Uterus (tissue), 4 donors: ENCODE data around the gene PTX3. TPM values are rescaled to one million over a fixed set of nuclear protein-coding genes. Genes with fewer than 3 reads are reported as not detected.

Source experiments
- DNase-seq, 2 donors: peaks; one replicate each; pipeline ENCODE4 v3.0.0-alpha.2; 2019 to 2020
- H3K27ac ChIP-seq, 2 donors: fragments of 200-600 bp; sonication (generic); 1 replicate in 1 of 2; 2 replicates in 1 of 2; pipeline ENCODE4 v1.5.1; 2016 to 2018
- H3K27me3 ChIP-seq, 2 donors: fragments of 200-600 bp; sonication (generic); one replicate each; pipeline ENCODE4 v1.5.1; 2018 to 2019; ENCODE audit warnings: control low read depth in 1 of 2
- H3K36me3 ChIP-seq, 2 donors: fragments of 200-600 bp; sonication (generic); one replicate each; pipeline ENCODE4 v1.5.1; 2019; ENCODE audit warnings: control low read depth in 1 of 2
- H3K4me1 ChIP-seq, 2 donors: fragments of 200-600 bp; sonication (generic); one replicate each; pipeline ENCODE4 v1.5.1; 2018 to 2019; ENCODE audit warnings: control low read depth in 1 of 2
- H3K4me3 ChIP-seq, 2 donors: fragments of 200-600 bp; sonication (generic); 1 replicate in 1 of 2; 2 replicates in 1 of 2; pipeline ENCODE4 v1.5.1; 2018 to 2019; ENCODE audit warnings: mild to moderate bottlenecking in 1 of 2
- H3K9me3 ChIP-seq, 2 donors: fragments of 200-600 bp; sonication (generic); one replicate each; pipeline ENCODE4 v1.5.1; 2019; ENCODE audit warnings: control low read depth in 1 of 2
- POLR2A ChIP-seq, 2 donors: fragments of 450-650 bp; IDR thresholded peaks; one replicate each; pipeline ENCODE4 v1.6.1; 2016; ENCODE audit warnings: antibody characterized with exemption in 2 of 2, mild to moderate bottlenecking in 1 of 2, moderate library complexity in 1 of 2
- intact Hi-C: fragments of 100-400 bp; cut with DNase I; formaldehyde crosslinking; loops from one replicate; pipeline ENCODE4 v1.15.1; 2023; ENCODE audit warnings: low total_unique reads
- total RNA-seq, 4 donors: library from RNA; depleted of rRNA in 3 of 4; stranded (reverse); fragments of >200 nt in 3 of 4; gene quantifications; one replicate each; pipeline versions ENCODE4 v1.1.0 to v1.2.4, GENCODE V29; 2014 to 2023
- TF ChIP-seq, protein P1 (sequence below), 4 experiments: fragments of 200-600 bp in 2 of 4; fragments of 450-650 bp in 2 of 4; sonication (generic) in 2 of 4; IDR thresholded peaks; one replicate each; pipeline ENCODE4 v1.5.1; 2016 to 2019; ENCODE audit warnings: antibody characterized with exemption in 4 of 4, mild to moderate bottlenecking in 2 of 4, moderate library complexity in 1 of 4
- donor health status: DM: yes; HTN: yes; CAD: no.

Gene PTX3
- total RNA-seq, 4 donors from 2014 or later, result 0.82 to 7.9 TPM; not detected in 2

DNA sequence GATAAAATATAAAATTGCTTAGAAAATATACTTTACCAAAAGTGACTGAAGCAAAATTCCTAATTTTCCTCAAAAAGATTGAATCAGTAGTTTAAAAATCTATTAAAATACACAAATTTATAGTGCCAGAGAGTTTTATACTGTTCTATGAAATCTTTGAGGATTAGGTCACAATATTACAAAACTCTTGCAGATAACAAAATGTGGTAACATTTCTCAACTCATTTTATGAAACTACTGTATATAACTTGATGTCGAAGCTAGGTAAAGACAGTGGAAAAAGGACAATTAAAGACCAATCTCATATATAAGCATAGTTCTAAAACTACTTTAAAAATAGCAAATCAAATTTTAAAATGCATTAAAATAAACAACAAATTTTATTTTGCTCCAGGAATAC, 50.7 kb downstream of the PTX3 start:
- no peaks in the 10 kb centered on the region for H3K27me3 ChIP-seq
- no peaks in the 10 kb centered on the region for H3K9me3 ChIP-seq
- TF ChIP-seq, protein P1, sequence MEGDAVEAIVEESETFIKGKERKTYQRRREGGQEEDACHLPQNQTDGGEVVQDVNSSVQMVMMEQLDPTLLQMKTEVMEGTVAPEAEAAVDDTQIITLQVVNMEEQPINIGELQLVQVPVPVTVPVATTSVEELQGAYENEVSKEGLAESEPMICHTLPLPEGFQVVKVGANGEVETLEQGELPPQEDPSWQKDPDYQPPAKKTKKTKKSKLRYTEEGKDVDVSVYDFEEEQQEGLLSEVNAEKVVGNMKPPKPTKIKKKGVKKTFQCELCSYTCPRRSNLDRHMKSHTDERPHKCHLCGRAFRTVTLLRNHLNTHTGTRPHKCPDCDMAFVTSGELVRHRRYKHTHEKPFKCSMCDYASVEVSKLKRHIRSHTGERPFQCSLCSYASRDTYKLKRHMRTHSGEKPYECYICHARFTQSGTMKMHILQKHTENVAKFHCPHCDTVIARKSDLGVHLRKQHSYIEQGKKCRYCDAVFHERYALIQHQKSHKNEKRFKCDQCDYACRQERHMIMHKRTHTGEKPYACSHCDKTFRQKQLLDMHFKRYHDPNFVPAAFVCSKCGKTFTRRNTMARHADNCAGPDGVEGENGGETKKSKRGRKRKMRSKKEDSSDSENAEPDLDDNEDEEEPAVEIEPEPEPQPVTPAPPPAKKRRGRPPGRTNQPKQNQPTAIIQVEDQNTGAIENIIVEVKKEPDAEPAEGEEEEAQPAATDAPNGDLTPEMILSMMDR (IDR thresholded peaks at IDR 0.05), result no peak
- no peak for TF ChIP-seq POLR2A (IDR thresholded peaks at IDR 0.05)
- peaks cover 0 to 2% of the 10 kb centered on the region in 2 donors for H3K36me3 ChIP-seq
- no peak for DNase-seq
- no peak overlapping the region for H3K4me3 ChIP-seq
- no peaks in the 10 kb centered on the region for H3K4me1 ChIP-seq
- H3K27ac ChIP-seq, result no peak overlapping the region
- intact Hi-C loops, result no loop called here

DNA sequence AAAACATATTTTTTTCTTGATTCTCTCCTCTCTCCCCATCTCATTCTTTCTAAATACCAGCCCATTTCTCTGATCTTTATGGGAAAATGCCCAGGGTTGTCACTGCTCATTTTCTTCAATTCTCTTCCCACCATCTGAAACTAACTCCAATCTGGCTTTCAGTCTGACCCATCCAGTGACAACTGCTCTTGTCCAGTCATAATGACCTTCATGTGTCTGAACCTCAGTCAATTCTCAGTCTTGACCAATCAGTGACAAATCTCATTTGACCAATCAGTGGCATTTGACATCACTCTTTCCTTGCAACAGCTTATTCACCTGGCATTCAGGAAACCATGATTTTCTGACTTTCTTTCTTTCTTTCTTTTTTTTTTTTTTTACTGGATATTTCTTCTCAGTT, 51.5 kb downstream of the PTX3 start:
- Histone ChIP-seq H3K4me1 (no peaks in the 10 kb centered on the region), H3K27ac (no peak overlapping the region), H3K36me3 (peaks cover 0 to 2% of the 10 kb centered on the region in 2 donors), H3K9me3 (no peaks in the 10 kb centered on the region), H3K27me3 (no peaks in the 10 kb centered on the region), H3K4me3 (no peak overlapping the region)
- TF ChIP-seq, protein P1 (IDR thresholded peaks at IDR 0.05), result no peak
- TF ChIP-seq POLR2A (IDR thresholded peaks at IDR 0.05), result no peak
- intact Hi-C loops, result no loop called here
- DNase-seq, result no peak

GRCh38 chr3:157491136-157491535, 54.5 kb downstream of the PTX3 start:
- Histone ChIP-seq H3K4me3 (no peak overlapping the region), H3K36me3 (no peaks in the 10 kb centered on the region), H3K9me3 (no peaks in the 10 kb centered on the region), H3K4me1 (no peaks in the 10 kb centered on the region), H3K27me3 (no peaks in the 10 kb centered on the region), H3K27ac (no peak overlapping the region)
- DNase-seq, result no peak
- intact Hi-C loops, result no loop called here
- TF ChIP-seq, protein P1 (IDR thresholded peaks at IDR 0.05), result no peak
- no peak for TF ChIP-seq POLR2A (IDR thresholded peaks at IDR 0.05)

Other genes starting within 250 kb of the PTX3 start
- gene VEPH1, start 66.6 kb downstream of the PTX3 start, total RNA-seq, result 10 to 100 TPM in 1 of 4 donors, not detected in 3; 12.2 TPM